ENCODE measurements around the gene CLN5. TPM values are rescaled to one million over a fixed set of nuclear protein-coding genes. Genes with fewer than 3 reads are reported as not detected.
"Not testable (repeated sequence)": the region's sequence is repeated elsewhere in the genome, so short reads cannot be mapped to it uniquely, and the experiment has no call there.

Gene CLN5
- total RNA-seq, 1 donor from 2014 or later: 22.7 TPM

- Mint-ChIP-seq H3K4me1 (ENCODE audit: low read depth) (no peaks in the 10 kb centered on the region), H3K9me3 (ENCODE audit: low read depth) (peaks cover 16% of the 10 kb centered on the region), H3K36me3 (ENCODE audit: low read depth) (peaks cover 8% of the 10 kb centered on the region), H3K4me3 (ENCODE audit: unreplicated experiment) (no peak overlapping the region), H3K27ac (ENCODE audit: unreplicated experiment) (no peak overlapping the region), H3K27me3 (ENCODE audit: low read depth) (no peaks in the 10 kb centered on the region)
- TF ChIP-seq CTCF (IDR thresholded peaks at IDR 0.05): no peak
- no peak for DNase-seq (ENCODE audit: low spot score)
Observed at GRCh38 chr13:76958841-76959432, 32.9 kb upstream of the CLN5 start.

GRCh38 chr13:76959734-76960133 is 32.1 kb upstream of the CLN5 start:
- H3K9me3 Mint-ChIP-seq (ENCODE audit: low read depth): peaks cover 16% of the 10 kb centered on the region
- not testable (repeated sequence) for H3K4me3 Mint-ChIP-seq (ENCODE audit: unreplicated experiment); DNase-seq (ENCODE audit: low spot score); H3K27me3 Mint-ChIP-seq (ENCODE audit: low read depth); H3K4me1 Mint-ChIP-seq (ENCODE audit: low read depth); H3K36me3 Mint-ChIP-seq (ENCODE audit: low read depth); H3K27ac Mint-ChIP-seq (ENCODE audit: unreplicated experiment)

- no peak for DNase-seq (ENCODE audit: low spot score)
- Mint-ChIP-seq H3K4me1 (ENCODE audit: low read depth) (peaks cover 21% of the 10 kb centered on the region), H3K36me3 (ENCODE audit: low read depth) (peaks cover 2% of the 10 kb centered on the region), H3K27ac (ENCODE audit: unreplicated experiment) (peak overlapping the region; percentile 72), H3K9me3 (ENCODE audit: low read depth) (peaks cover 4% of the 10 kb centered on the region), H3K27me3 (ENCODE audit: low read depth) (peaks cover 4% of the 10 kb centered on the region), H3K4me3 (ENCODE audit: unreplicated experiment) (no peak overlapping the region)
- TF ChIP-seq CTCF (IDR thresholded peaks at IDR 0.05): no peak
Observed at GRCh38 chr13:76965759-76966421, 26.0 kb upstream of the CLN5 start.

- peaks cover 4% of the 10 kb centered on the region for H3K27me3 Mint-ChIP-seq (ENCODE audit: low read depth)
- no peaks in the 10 kb centered on the region for H3K9me3 Mint-ChIP-seq (ENCODE audit: low read depth)
- H3K27ac Mint-ChIP-seq (ENCODE audit: unreplicated experiment): no peak overlapping the region
- H3K4me1 Mint-ChIP-seq (ENCODE audit: low read depth): peaks cover 21% of the 10 kb centered on the region
- no peaks in the 10 kb centered on the region for H3K36me3 Mint-ChIP-seq (ENCODE audit: low read depth)
- no peak for DNase-seq (ENCODE audit: low spot score)
- no peak overlapping the region for H3K4me3 Mint-ChIP-seq (ENCODE audit: unreplicated experiment)
- no peak for TF ChIP-seq CTCF (IDR thresholded peaks at IDR 0.05)
Observed at GRCh38 chr13:76967031-76967430, 24.9 kb upstream of the CLN5 start.

- no peak for TF ChIP-seq CTCF (IDR thresholded peaks at IDR 0.05)
- DNase-seq (ENCODE audit: low spot score): no peak
- Mint-ChIP-seq H3K36me3 (ENCODE audit: low read depth) (no peaks in the 10 kb centered on the region), H3K27ac (ENCODE audit: unreplicated experiment) (no peak overlapping the region), H3K4me3 (ENCODE audit: unreplicated experiment) (no peak overlapping the region), H3K27me3 (ENCODE audit: low read depth) (peaks cover 9% of the 10 kb centered on the region), H3K4me1 (ENCODE audit: low read depth) (peaks cover 21% of the 10 kb centered on the region), H3K9me3 (ENCODE audit: low read depth) (no peaks in the 10 kb centered on the region)
Observed at GRCh38 chr13:76968041-76968440, 23.8 kb upstream of the CLN5 start.
